Neural cell (in vitro differentiated cells): Measurements from ENCODE around the gene MEX3A.

Experiments used
- CTCF ChIP-seq: fragments of 450-650 bp; IDR thresholded peaks from 2 replicates; pipeline ENCODE4 v1.5.1; 2014; ENCODE audit warnings: antibody characterized with exemption, mild to moderate bottlenecking, moderate library complexity; ENCODE audit not compliant: poor library complexity, severe bottlenecking
- EP300 ChIP-seq: fragments of 450-650 bp; conservative IDR thresholded peaks from 2 replicates; pipeline ENCODE4 v1.6.1; 2014; ENCODE audit warnings: antibody characterized with exemption, mild to moderate bottlenecking, moderate library complexity; ENCODE audit not compliant: poor library complexity, severe bottlenecking
- EZH2 ChIP-seq: fragments of 200-600, 300-800 bp; shearing (Covaris generic), sonication (generic); IDR thresholded peaks from 2 replicates; pipeline ENCODE4 v1.6.1; 2014; ENCODE audit warnings: antibody characterized with exemption, low read length, borderline replicate concordance, mild to moderate bottlenecking; ENCODE audit not compliant: insufficient read depth, poor library complexity, severe bottlenecking
- RAD21 ChIP-seq: fragments of 450-650 bp; conservative IDR thresholded peaks from 2 replicates; pipeline ENCODE4 v1.6.1; 2014; ENCODE audit warnings: antibody characterized with exemption, mild to moderate bottlenecking, moderate library complexity
- REST ChIP-seq: IDR thresholded peaks from 2 replicates; pipeline ENCODE4 v1.6.1; 2012; ENCODE audit warnings: borderline replicate concordance
- SMC3 ChIP-seq: fragments of 450-650 bp; conservative IDR thresholded peaks from 2 replicates; pipeline ENCODE4 v1.6.1; 2014; ENCODE audit warnings: antibody characterized with exemption, mild to moderate bottlenecking, moderate library complexity; ENCODE audit not compliant: poor library complexity

- no peak for TF ChIP-seq EP300
- no peak for TF ChIP-seq CTCF
- TF ChIP-seq EZH2 = no peak
- TF ChIP-seq SMC3 = no peak
- TF ChIP-seq REST = no peak
- TF ChIP-seq RAD21 = no peak
Measured at GRCh38 chr1:156074661-156075060, 7.6 kb downstream of the MEX3A start.
